H9 (cell line): Measurements from ENCODE around the gene FAM114A1. TPM values are rescaled to one million over a fixed set of nuclear protein-coding genes. Genes with fewer than 3 reads are reported as not detected.

Experiments
- DNase-seq: peaks from one replicate; pipeline ENCODE4 v3.0.0-alpha.2; 2017
- H2AFZ ChIP-seq: one replicate; pipeline ENCODE4 v1.6.1; 2013; ENCODE audit warnings: mild to moderate bottlenecking, low read length, control low read depth, moderate library complexity
- H2AK5ac ChIP-seq: 2 replicates; pipeline ENCODE4 v1.6.1; 2013; ENCODE audit warnings: low read length, control low read depth, mixed read lengths; ENCODE audit not compliant: insufficient read length
- H2BK120ac ChIP-seq: one replicate; pipeline ENCODE4 v1.6.1; 2013; ENCODE audit warnings: low read depth, mild to moderate bottlenecking, low read length, control low read depth, inconsistent platforms; ENCODE audit not compliant: poor library complexity, severe bottlenecking
- H2BK12ac ChIP-seq: 2 replicates; pipeline ENCODE4 v1.6.1; 2013; ENCODE audit warnings: low read length, control low read depth, mixed read lengths, low read depth; ENCODE audit not compliant: insufficient read length
- H2BK15ac ChIP-seq: 2 replicates; pipeline ENCODE4 v1.6.1; 2013; ENCODE audit warnings: low read depth, low read length, control low read depth
- H2BK20ac ChIP-seq: one replicate; pipeline ENCODE4 v1.6.1; 2013; ENCODE audit warnings: low read depth, mild to moderate bottlenecking, low read length, control low read depth, inconsistent platforms; ENCODE audit not compliant: poor library complexity, severe bottlenecking
- H2BK5ac ChIP-seq: 2 replicates; pipeline ENCODE4 v1.6.1; 2013; ENCODE audit warnings: low read length, control low read depth, mixed read lengths; ENCODE audit not compliant: insufficient read length
- H3K14ac ChIP-seq: 2 replicates; pipeline ENCODE4 v1.6.1; 2013; ENCODE audit warnings: low read length, control low read depth; ENCODE audit not compliant: insufficient read depth
- H3K18ac ChIP-seq: 2 replicates; pipeline ENCODE4 v1.6.1; 2013; ENCODE audit warnings: low read depth, mild to moderate bottlenecking, mixed read lengths, low read length, control low read depth; ENCODE audit not compliant: insufficient read length
- H3K23ac ChIP-seq: 2 replicates; pipeline ENCODE4 v1.6.1; 2013; ENCODE audit warnings: low read length, control low read depth, mixed read lengths, low read depth; ENCODE audit not compliant: insufficient read length
- H3K23me2 ChIP-seq: 2 replicates; pipeline ENCODE4 v1.6.1; 2013; ENCODE audit warnings: low read depth, mild to moderate bottlenecking, mixed read lengths, low read length, control low read depth; ENCODE audit not compliant: insufficient read length, poor library complexity, severe bottlenecking
- H3K27ac ChIP-seq: 2 replicates; pipeline ENCODE4 v1.5.1; 2013; ENCODE audit warnings: low read length, control low read depth, mixed read lengths, low read depth; ENCODE audit not compliant: insufficient read length
- H3K27me3 ChIP-seq: 2 replicates; pipeline ENCODE4 v1.6.1; 2013; ENCODE audit warnings: low read length, control low read depth, inconsistent platforms; ENCODE audit not compliant: insufficient read depth
- H3K4ac ChIP-seq: 2 replicates; pipeline ENCODE4 v1.6.1; 2013; ENCODE audit warnings: low read depth, mild to moderate bottlenecking, control low read depth, inconsistent platforms, low read length, moderate library complexity
- H3K4me1 ChIP-seq: 2 replicates; pipeline ENCODE4 v1.6.1; 2013; ENCODE audit warnings: low read length, control low read depth, inconsistent platforms; ENCODE audit not compliant: insufficient read depth
- H3K4me2 ChIP-seq: 2 replicates; pipeline ENCODE4 v1.6.1; 2013; ENCODE audit warnings: low read length, control low read depth, mixed read lengths; ENCODE audit not compliant: insufficient read length, insufficient read depth
- H3K56ac ChIP-seq: 2 replicates; pipeline ENCODE4 v1.6.1; 2013; ENCODE audit warnings: low read depth, mild to moderate bottlenecking, mixed read lengths, low read length, control low read depth; ENCODE audit not compliant: insufficient read length
- H3K79me1 ChIP-seq: 2 replicates; pipeline ENCODE4 v1.6.1; 2013; ENCODE audit warnings: low read depth, mild to moderate bottlenecking, moderate library complexity, low read length, control low read depth, inconsistent platforms; ENCODE audit not compliant: insufficient read depth, poor library complexity, severe bottlenecking
- H3K79me2 ChIP-seq: 2 replicates; pipeline ENCODE4 v1.6.1; 2013; ENCODE audit warnings: low read length, control low read depth, inconsistent platforms; ENCODE audit not compliant: insufficient read depth
- H3K9ac ChIP-seq: 2 replicates; pipeline ENCODE4 v1.6.1; 2013; ENCODE audit warnings: low read length, control low read depth, mixed read lengths; ENCODE audit not compliant: insufficient read length; ENCODE audit errors: extremely low read depth
- H3K9me3 ChIP-seq: one replicate; pipeline ENCODE4 v1.6.1; 2013; ENCODE audit warnings: low read depth, low read length, inconsistent platforms; ENCODE audit not compliant: control insufficient read depth
- H3T11ph ChIP-seq: one replicate; pipeline ENCODE4 v1.6.1; 2013; ENCODE audit warnings: mild to moderate bottlenecking, low read length, control low read depth, inconsistent platforms
- H4K20me1 ChIP-seq: one replicate; pipeline ENCODE4 v1.6.1; 2013; ENCODE audit not compliant: control insufficient read depth, insufficient read length, insufficient read depth
- H4K5ac ChIP-seq: 2 replicates; pipeline ENCODE4 v1.6.1; 2013; ENCODE audit warnings: low read depth, mild to moderate bottlenecking, mixed read lengths, low read length, control low read depth; ENCODE audit not compliant: insufficient read length
- H4K8ac ChIP-seq: replicated peaks from 2 replicates; pipeline ENCODE4 v1.6.1; 2013; ENCODE audit warnings: low read length, control low read depth, mixed read lengths, low read depth; ENCODE audit not compliant: insufficient read length
- H4K91ac ChIP-seq: 2 replicates; pipeline ENCODE4 v1.6.1; 2013; ENCODE audit warnings: low read depth, mild to moderate bottlenecking, moderate library complexity, mixed read lengths, low read length, control low read depth; ENCODE audit not compliant: insufficient read length
- H3K27ac Mint-ChIP-seq, 3 experiments: 2 replicates in 2 of 3; 3 replicates in 1 of 3; pipeline ENCODE4 v1.8.0; 2020 to 2021; ENCODE audit warnings: mixed read lengths in 3 of 3, mild to moderate bottlenecking in 1 of 3, moderate library complexity in 1 of 3
- H3K27me3 Mint-ChIP-seq: 2 replicates; pipeline ENCODE4 v1.8.0; 2021; ENCODE audit warnings: low read depth, mild to moderate bottlenecking, moderate library complexity, mixed read lengths
- H3K36me3 Mint-ChIP-seq, 3 experiments: 2 replicates in 2 of 3; 3 replicates in 1 of 3; pipeline ENCODE4 v1.8.0; 2020 to 2021; ENCODE audit warnings: low read depth in 3 of 3, mixed read lengths in 3 of 3; ENCODE audit not compliant: insufficient read depth in 1 of 3
- H3K4me1 Mint-ChIP-seq, 2 experiments: 2 replicates each; pipeline ENCODE4 v1.8.0; 2020; ENCODE audit warnings: mixed read lengths in 2 of 2
- H3K4me3 Mint-ChIP-seq, 2 experiments: 2 replicates in 1 of 2; 3 replicates in 1 of 2; pipeline ENCODE4 v1.8.0; 2020 to 2021; ENCODE audit warnings: mild to moderate bottlenecking in 2 of 2, mixed read lengths in 2 of 2, moderate library complexity in 1 of 2
- H3K9me3 Mint-ChIP-seq, 2 experiments: 2 replicates in 1 of 2; 3 replicates in 1 of 2; pipeline ENCODE4 v1.8.0; 2020; ENCODE audit warnings: mild to moderate bottlenecking in 2 of 2, mixed read lengths in 2 of 2, moderate library complexity in 1 of 2
- WGBS: extraction: QIAGEN DNeasy Blood & Tissue Kit; methylation state at CpG from one replicate; pipeline ENCODE4 v1.1.7; 2013; ENCODE audit warnings: missing lambda C conversion rate, low lambda C conversion rate, mixed read lengths; ENCODE audit not compliant: insufficient read length; ENCODE audit errors: extremely low coverage; 5-methylcytosine and 5-hydroxymethylcytosine counted together
- total RNA-seq: library from RNA; stranded (reverse); gene quantifications from 2 replicates; pipeline ENCODE4 v1.2.1, GENCODE V29; 2021
- TF ChIP-seq, protein P1 (sequence below): fragments of 200-600 bp; sonication (generic); conservative IDR thresholded peaks from 3 replicates; pipeline ENCODE4 v1.8.0; 2021; ENCODE audit warnings: antibody characterized with exemption, mild to moderate bottlenecking

Gene FAM114A1
- total RNA-seq, 1 experiment from 2014 or later, result 9.9 TPM

- H3K9ac ChIP-seq, result no peak overlapping the region
- no peak overlapping the region for H3K56ac ChIP-seq
- peaks cover 0 to 3% (median 0%) of the 10 kb centered on the region in 3 experiments; a peak in 1 of 7 replicates for H3K36me3 Mint-ChIP-seq
- H2AFZ ChIP-seq, result no peak overlapping the region
- H3K23ac ChIP-seq, result no peak overlapping the region
- no peak overlapping the region for H2BK12ac ChIP-seq
- no peak for DNase-seq
- H3K14ac ChIP-seq, result no peak overlapping the region
- no peaks in the 10 kb centered on the region for H3K27me3 ChIP-seq
- H3K4me1 Mint-ChIP-seq, result peaks cover 0 to 7% of the 10 kb centered on the region in 2 experiments; a peak in 1 of 4 replicates
- no peak overlapping the region for H4K91ac ChIP-seq
- H2BK5ac ChIP-seq, result no peak overlapping the region
- no peak overlapping the region for H3K4ac ChIP-seq
- no peaks in the 10 kb centered on the region for H3K79me1 ChIP-seq
- H3K18ac ChIP-seq, result no peak overlapping the region
- no peak overlapping the region for H3T11ph ChIP-seq
- no peak overlapping the region for H2AK5ac ChIP-seq
- no peaks in the 10 kb centered on the region for H3K23me2 ChIP-seq
- no peaks in the 10 kb centered on the region; the same call in 1 of the 2 replicates for H3K27me3 Mint-ChIP-seq
- H3K27ac ChIP-seq, result no peak overlapping the region
- TF ChIP-seq, protein P1, sequence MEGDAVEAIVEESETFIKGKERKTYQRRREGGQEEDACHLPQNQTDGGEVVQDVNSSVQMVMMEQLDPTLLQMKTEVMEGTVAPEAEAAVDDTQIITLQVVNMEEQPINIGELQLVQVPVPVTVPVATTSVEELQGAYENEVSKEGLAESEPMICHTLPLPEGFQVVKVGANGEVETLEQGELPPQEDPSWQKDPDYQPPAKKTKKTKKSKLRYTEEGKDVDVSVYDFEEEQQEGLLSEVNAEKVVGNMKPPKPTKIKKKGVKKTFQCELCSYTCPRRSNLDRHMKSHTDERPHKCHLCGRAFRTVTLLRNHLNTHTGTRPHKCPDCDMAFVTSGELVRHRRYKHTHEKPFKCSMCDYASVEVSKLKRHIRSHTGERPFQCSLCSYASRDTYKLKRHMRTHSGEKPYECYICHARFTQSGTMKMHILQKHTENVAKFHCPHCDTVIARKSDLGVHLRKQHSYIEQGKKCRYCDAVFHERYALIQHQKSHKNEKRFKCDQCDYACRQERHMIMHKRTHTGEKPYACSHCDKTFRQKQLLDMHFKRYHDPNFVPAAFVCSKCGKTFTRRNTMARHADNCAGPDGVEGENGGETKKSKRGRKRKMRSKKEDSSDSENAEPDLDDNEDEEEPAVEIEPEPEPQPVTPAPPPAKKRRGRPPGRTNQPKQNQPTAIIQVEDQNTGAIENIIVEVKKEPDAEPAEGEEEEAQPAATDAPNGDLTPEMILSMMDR, result no peak
- no peak overlapping the region for H4K5ac ChIP-seq
- H2BK15ac ChIP-seq, result no peak overlapping the region
- H2BK120ac ChIP-seq, result no peak overlapping the region
- H3K4me2 ChIP-seq, result no peak overlapping the region
- WGBS, result no CpG with 5 or more reads among the region's 2 CpGs
- H4K20me1 ChIP-seq, result no peaks in the 10 kb centered on the region
- H3K4me3 Mint-ChIP-seq, result no peak overlapping the region
- no peak overlapping the region for H4K8ac ChIP-seq
- H3K27ac Mint-ChIP-seq, result no peak overlapping the region
- no peak overlapping the region for H2BK20ac ChIP-seq
- H3K4me1 ChIP-seq, result no peaks in the 10 kb centered on the region
- H3K79me2 ChIP-seq, result no peaks in the 10 kb centered on the region
- no peaks in the 10 kb centered on the region for H3K9me3 Mint-ChIP-seq
- H3K9me3 ChIP-seq, result no peaks in the 10 kb centered on the region
Observed at GRCh38 chr4:38923746-38924145, 56.1 kb downstream of the FAM114A1 start.
